Lower lobe of right lung (tissue), 2 donors: Measurements from ENCODE around the gene BIRC5. TPM values are rescaled to one million over a fixed set of nuclear protein-coding genes. Genes with fewer than 3 reads are reported as not detected.
"Not testable (repeated sequence)": the region's sequence is repeated elsewhere in the genome, so short reads cannot be mapped to it uniquely, and the experiment has no call there.

Experiments used
- ATAC-seq, 2 donors: fragments of 200-7000 bp; cut with Tn5 transposase; one replicate each; pipeline ENCODE4 v1.9.1; 2020 to 2022; ENCODE audit warnings: mild to moderate bottlenecking in 2 of 2, moderate library complexity in 2 of 2
- DNase-seq: peaks from one replicate; pipeline ENCODE4 v3.0.0-alpha.2; 2020
- H3K27ac ChIP-seq: fragments of 200-600 bp; one replicate; pipeline ENCODE4 v1.8.0; 2022
- H3K27me3 ChIP-seq: fragments of 200-600 bp; one replicate; pipeline ENCODE4 v1.8.0; 2022; ENCODE audit warnings: low read depth
- H3K36me3 ChIP-seq: fragments of 200-600 bp; one replicate; pipeline ENCODE4 v1.8.0; 2022; ENCODE audit warnings: mild to moderate bottlenecking
- H3K4me1 ChIP-seq: fragments of 200-600 bp; one replicate; pipeline ENCODE4 v1.8.0; 2022
- H3K4me3 ChIP-seq: fragments of 200-600 bp; one replicate; pipeline ENCODE4 v1.8.0; 2022; ENCODE audit warnings: mild to moderate bottlenecking
- H3K9me3 ChIP-seq: fragments of 200-600 bp; one replicate; pipeline ENCODE4 v1.8.0; 2022
- intact Hi-C: fragments of 100-400 bp; cut with DNase I; formaldehyde crosslinking; loops from one replicate; pipeline ENCODE4 v1.11.0; 2022
- total RNA-seq: library from RNA; stranded (reverse); fragmentation: NEBNext Ultra II Directional; extraction: Animal tissue kit (Norgen Biotek cat#: 25700); gene quantifications from one replicate; pipeline ENCODE4 v1.2.1, GENCODE V29; 2021
- TF ChIP-seq, protein P1 (sequence below): fragments of 200-600 bp; IDR thresholded peaks from one replicate; pipeline ENCODE4 v1.8.0; 2022; ENCODE audit warnings: antibody characterized with exemption, mild to moderate bottlenecking
- donor health status: DM: no; HTN: yes; CAD: no; lungs with severe emphysema.

The BIRC5 gene
- total RNA-seq, 1 donor from 2014 or later: 1.8 TPM

DNA sequence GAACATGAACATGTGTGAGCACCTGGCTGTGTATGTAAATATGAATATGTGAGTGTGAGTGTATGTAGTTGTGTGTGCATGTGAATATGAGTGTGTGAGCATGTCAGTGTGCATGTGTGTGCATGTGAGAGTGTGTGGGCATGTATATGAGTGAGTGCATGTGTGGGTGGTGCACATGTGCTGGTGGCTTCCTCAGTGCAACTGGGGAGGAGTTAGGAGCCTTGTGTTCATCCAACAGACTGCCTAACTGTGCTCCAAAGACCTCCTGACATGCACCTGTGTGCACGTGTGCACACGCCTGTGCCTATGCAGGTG is 18.8 kb downstream of the BIRC5 start:
- ATAC-seq (no peak), DNase-seq (no peak)
- peaks cover 7% of the 10 kb centered on the region for H3K4me1 ChIP-seq
- no peak overlapping the region for H3K27ac ChIP-seq
- intact Hi-C loops: no loop called here
- TF ChIP-seq, protein P1, sequence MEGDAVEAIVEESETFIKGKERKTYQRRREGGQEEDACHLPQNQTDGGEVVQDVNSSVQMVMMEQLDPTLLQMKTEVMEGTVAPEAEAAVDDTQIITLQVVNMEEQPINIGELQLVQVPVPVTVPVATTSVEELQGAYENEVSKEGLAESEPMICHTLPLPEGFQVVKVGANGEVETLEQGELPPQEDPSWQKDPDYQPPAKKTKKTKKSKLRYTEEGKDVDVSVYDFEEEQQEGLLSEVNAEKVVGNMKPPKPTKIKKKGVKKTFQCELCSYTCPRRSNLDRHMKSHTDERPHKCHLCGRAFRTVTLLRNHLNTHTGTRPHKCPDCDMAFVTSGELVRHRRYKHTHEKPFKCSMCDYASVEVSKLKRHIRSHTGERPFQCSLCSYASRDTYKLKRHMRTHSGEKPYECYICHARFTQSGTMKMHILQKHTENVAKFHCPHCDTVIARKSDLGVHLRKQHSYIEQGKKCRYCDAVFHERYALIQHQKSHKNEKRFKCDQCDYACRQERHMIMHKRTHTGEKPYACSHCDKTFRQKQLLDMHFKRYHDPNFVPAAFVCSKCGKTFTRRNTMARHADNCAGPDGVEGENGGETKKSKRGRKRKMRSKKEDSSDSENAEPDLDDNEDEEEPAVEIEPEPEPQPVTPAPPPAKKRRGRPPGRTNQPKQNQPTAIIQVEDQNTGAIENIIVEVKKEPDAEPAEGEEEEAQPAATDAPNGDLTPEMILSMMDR: no peak
- H3K4me3 ChIP-seq: no peak overlapping the region
- peaks cover 33% of the 10 kb centered on the region for H3K27me3 ChIP-seq
- H3K9me3 ChIP-seq: no peaks in the 10 kb centered on the region
- no peaks in the 10 kb centered on the region for H3K36me3 ChIP-seq

GRCh38 chr17:78233678-78234077 is 19.6 kb downstream of the BIRC5 start:
- Histone ChIP-seq H3K27ac (no peak overlapping the region), H3K36me3 (no peaks in the 10 kb centered on the region), H3K4me1 (peaks cover 7% of the 10 kb centered on the region), H3K4me3 (no peak overlapping the region), H3K27me3 (peaks cover 33% of the 10 kb centered on the region), H3K9me3 (no peaks in the 10 kb centered on the region)
- TF ChIP-seq, protein P1: no peak
- intact Hi-C loops: no loop called here
- ATAC-seq: no peak
- no peak for DNase-seq

GRCh38 chr17:78234261-78234865 is 20.3 kb downstream of the BIRC5 start:
- no peak overlapping the region for H3K4me3 ChIP-seq
- H3K9me3 ChIP-seq: no peaks in the 10 kb centered on the region
- TF ChIP-seq, protein P1: no peak
- no peak for ATAC-seq
- intact Hi-C loops: no loop called here
- DNase-seq: no peak
- H3K27me3 ChIP-seq: peaks cover 33% of the 10 kb centered on the region
- no peaks in the 10 kb centered on the region for H3K36me3 ChIP-seq
- H3K27ac ChIP-seq: no peak overlapping the region
- peaks cover 7% of the 10 kb centered on the region for H3K4me1 ChIP-seq

- H3K27ac ChIP-seq, intact Hi-C loops, H3K4me3 ChIP-seq, H3K4me1 ChIP-seq, H3K9me3 ChIP-seq, H3K36me3 ChIP-seq, DNase-seq, ATAC-seq: not testable (repeated sequence)
- H3K27me3 ChIP-seq: peaks cover 33% of the 10 kb centered on the region
Observed at GRCh38 chr17:78235022-78235421, 21.0 kb downstream of the BIRC5 start.

GRCh38 chr17:78235885-78236284 is 21.8 kb downstream of the BIRC5 start:
- TF ChIP-seq, protein P1: no peak
- intact Hi-C loops: no loop called here
- Histone ChIP-seq H3K36me3 (no peaks in the 10 kb centered on the region), H3K27me3 (peaks cover 27% of the 10 kb centered on the region), H3K27ac (no peak overlapping the region), H3K9me3 (no peaks in the 10 kb centered on the region), H3K4me3 (no peak overlapping the region), H3K4me1 (peaks cover 7% of the 10 kb centered on the region)
- no peak for ATAC-seq
- DNase-seq: no peak

DNA sequence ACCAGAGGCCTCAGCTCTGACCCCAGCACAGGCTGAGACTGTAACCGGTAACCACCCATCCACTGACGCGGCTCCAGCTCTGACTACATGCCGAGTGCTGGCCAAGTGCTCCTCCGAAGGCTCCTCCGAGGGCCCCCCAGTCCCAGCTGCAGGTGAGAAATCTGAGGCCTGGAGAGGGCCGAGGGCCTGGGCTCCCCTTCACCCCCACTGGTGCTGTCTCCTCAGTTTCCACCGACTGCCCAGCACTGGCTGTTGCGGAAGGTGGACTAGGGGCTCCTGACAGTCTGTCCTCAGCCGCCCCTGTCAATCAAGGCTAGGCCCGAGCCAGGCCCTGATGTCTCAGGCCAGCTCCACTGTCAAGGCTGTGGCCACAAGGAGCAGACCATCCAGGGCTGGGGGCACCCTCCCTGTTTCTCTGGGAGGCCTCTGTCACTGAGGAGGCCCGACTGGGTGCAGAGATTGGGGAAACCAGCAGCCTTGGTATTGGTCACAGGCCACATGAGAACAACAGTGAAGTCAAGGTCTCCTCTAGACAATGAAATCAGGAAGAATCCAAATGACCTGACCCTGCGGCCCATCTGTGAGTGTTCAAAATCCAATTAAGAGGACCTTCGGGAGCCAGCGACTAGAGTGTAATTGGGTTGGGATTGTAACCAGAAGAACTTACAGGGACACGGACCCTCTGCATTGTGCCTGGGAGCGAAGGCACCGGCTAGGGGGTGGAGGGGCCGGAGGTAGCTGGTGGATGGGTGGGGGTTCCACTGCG is 22.5 kb downstream of the BIRC5 start:
- ATAC-seq (no peak), DNase-seq (no peak)
- TF ChIP-seq, protein P1: no peak
- no peaks in the 10 kb centered on the region for H3K9me3 ChIP-seq
- intact Hi-C loops: no loop called here
- H3K36me3 ChIP-seq: no peaks in the 10 kb centered on the region
- H3K27me3 ChIP-seq: peaks cover 21% of the 10 kb centered on the region
- H3K4me3 ChIP-seq: no peak overlapping the region
- H3K27ac ChIP-seq: no peak overlapping the region
- H3K4me1 ChIP-seq: peaks cover 7% of the 10 kb centered on the region
